HT1080 (cell line): Measurements from ENCODE around the gene TBL1XR1. TPM values are rescaled to one million over a fixed set of nuclear protein-coding genes. Genes with fewer than 3 reads are reported as not detected.
A peak's percentile ranks its signal among the peaks of the same experiment; 100 is the strongest.
"Not testable (repeated sequence)": the region's sequence is repeated elsewhere in the genome, so short reads cannot be mapped to it uniquely, and the experiment has no call there.

ENCODE experiments used
- DNase-seq: peaks from one replicate; pipeline ENCODE4 v3.0.0-alpha.2; 2015; ENCODE audit warnings: low read depth
- total RNA-seq: library from RNA; depleted of rRNA; stranded (reverse); fragments of >200 nt; shearing (Covaris generic); gene quantifications from 2 replicates; pipeline ENCODE4 v1.2.3, GENCODE V29; 2014

The TBL1XR1 gene
- total RNA-seq, 1 experiment from 2014 or later = 158 TPM

DNA sequence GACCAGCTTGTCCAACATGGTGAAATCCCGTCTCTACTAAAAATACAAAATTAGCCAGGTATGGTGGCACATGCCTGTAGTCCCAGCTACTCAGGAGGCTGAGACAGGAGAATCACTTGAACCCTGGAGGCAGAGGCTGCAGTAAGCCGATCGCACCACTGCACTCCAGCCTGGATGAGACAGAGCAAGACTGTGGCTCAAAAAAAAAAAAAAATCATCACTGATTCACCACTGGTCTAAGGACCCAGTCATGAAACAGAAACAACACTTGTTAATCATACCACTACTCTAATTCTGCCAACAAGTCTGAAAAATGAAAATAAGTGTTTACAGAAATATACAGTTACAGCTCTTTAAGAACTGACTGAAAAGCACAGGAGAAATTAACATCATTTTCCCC, 12.7 kb downstream of the TBL1XR1 start:
- DNase-seq = peak; percentile 42

DNA sequence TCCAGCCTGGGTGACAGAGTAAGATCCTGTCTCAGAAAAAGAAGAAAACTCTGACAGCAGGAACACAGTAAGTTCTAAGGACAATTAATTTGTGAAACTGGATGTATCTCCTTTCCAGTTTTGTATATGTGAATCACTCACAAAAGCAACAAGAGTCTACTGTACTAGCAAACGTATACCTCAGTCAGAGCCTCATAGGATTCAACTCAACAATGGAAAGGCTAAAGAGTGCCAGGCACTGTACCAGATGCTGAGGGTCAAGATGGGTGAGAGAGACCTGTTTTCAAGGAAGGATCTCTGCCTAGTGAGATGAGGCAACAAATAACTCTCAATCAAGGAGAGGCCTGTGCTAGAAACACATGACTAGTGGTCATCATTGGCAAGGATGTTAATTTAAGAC, 14.9 kb downstream of the TBL1XR1 start:
- no peak for DNase-seq

DNA sequence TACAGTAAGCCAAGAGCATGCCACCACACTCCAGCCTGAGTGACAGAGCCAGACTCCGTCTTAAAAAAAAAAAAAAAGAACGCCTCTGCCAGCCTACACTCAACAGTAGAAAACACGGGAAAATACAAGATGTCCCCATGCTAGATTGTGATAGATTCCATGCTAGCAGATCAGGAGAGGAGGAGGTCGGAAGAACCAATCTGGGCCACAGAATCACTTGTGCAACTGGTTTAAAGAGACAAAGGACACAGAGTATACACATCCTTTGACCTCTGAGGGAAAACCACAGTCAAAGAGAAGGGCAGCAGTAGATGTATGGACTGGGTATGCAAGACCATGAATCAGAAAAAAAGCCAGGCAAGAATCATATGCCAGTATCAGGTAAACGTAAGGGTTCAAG, 15.9 kb downstream of the TBL1XR1 start:
- no peak for DNase-seq

DNA sequence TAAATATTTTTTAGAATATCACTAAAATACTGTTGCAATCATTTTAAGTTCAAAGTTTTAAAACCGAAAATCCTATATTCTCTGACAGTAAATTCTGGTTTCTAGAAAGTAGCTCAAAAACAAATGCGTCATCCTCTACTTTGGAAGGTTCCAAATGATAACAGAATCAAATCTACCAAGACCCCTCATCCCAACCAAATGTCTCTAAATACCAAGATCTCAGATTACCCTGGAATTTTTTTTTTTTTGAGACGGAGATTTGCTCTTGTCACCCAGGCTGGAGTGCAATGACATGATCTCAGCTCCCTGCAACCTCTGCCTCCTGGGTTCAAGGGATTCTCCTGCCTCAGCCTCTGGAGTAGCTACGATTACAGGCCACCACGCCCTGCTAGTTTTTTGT, 16.8 kb downstream of the TBL1XR1 start:
- DNase-seq = no peak

DNA sequence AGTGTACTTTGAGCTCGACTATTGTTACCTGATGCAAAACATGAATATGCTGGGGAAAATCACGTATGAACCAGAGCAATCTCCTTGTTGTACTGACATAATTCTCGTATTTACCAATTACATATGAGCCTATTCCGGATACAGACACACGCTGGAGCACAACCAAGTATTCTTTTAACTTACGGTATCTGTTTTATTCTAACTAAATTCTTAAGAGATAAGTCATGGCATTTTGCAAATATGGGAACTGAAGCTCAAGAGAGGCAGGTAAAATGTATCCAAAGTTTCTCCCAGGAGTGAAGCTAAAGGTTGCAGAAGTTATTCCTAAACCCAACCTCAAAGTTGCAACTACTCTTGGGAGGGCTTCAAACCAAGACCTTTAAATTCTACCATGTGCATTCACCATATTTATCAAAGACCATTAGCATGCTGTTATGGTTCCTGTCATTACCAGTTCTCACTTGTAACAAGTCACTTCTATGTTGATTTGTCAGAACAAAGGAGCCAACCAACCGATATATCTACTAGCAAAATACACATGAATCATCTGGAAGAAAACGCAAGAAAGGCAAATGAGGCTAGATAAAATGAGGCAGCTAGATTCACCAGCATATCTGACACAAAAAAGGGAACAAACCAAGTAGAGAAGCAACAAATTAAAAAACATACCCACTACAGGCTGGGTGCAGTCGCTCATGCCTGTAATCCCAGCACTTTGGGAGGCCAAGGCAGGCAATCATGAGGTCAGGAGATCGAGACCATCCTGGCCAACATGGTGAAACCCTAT, 17.8 kb downstream of the TBL1XR1 start:
- no peak for DNase-seq

DNA sequence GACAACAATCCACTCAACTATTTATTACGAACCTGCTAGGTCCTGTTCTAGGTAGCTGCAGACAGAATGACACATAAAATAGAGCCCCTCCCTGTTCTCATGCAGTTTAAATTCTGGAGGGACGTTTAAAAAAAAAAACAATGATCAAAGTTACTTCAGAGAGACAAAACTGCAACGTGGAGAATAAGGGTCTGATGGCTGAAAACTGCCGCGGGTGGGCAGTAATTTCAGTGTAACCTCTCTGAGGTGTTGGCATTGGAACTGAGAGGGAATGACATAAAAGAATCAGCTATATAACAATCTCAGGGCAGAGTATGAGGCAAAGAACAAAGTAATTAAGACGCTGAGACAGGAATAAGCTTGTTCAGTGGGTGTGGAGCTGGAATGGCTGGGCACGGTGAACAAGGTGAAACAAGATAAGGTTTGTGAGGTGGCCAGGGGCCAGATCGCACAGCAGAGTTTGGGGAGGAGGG, 19.5 kb downstream of the TBL1XR1 start:
- no peak for DNase-seq

DNA sequence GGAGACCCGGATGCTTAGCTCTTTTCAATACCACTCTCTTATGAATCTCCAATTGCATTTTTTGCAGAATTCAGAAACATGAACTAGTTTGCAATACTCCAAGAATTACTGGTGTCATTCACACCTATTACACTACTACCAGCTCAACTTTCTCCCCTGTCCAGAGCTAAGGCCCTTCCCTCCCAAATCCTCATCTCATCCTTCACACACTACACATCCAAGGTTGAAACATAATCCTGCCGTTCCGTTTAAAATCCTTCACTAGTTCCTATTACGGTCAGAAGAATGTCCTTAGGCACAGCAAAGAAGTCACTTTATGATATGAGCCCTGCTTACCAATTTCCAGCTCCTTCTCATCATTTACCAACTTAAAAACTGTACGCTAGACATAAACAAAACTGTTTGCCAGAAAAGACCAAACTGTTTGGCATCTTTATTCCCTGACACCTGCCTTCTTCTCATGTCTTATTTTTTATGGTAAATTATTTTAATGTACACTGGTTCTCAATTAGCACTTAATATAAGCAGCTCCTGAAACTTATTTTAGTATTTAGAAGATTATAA, 22.6 kb downstream of the TBL1XR1 start:
- no peak for DNase-seq

DNA sequence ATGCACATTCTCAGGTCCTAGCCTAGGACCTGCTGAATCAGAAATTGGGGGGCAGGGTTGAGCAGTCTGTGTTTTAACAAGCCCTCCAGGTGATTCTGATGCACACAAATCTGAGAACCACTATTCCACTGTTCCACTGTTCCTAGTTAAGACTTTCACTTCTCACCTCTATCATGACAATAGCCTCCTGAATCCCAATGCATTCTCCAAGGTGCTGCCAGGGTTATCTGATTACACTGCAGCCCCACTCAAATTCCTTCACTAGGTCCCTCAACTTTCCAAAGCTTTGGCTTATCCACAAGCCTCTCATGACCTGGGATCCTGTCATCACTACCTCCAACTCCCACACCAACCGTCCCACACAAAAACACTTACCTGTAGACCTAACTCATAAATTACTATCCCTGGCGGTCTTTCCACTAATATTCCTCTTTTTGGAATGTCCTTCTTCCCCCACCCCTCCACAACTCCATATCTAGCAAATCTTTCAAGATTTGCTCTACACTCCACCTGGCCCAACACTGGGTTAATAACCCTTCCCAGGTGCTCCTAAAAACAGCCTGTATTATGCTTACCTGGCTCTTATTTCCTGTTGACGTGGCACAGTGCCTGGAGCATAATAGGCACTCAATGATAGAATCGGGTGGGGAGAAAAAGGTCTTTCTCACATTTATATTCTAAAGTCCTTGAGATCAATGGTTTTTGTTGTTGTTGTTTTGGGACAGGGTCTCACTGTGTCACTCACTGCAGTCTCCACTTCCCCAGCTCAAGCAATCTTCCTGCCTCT, 27.2 kb downstream of the TBL1XR1 start:
- no peak for DNase-seq

DNA sequence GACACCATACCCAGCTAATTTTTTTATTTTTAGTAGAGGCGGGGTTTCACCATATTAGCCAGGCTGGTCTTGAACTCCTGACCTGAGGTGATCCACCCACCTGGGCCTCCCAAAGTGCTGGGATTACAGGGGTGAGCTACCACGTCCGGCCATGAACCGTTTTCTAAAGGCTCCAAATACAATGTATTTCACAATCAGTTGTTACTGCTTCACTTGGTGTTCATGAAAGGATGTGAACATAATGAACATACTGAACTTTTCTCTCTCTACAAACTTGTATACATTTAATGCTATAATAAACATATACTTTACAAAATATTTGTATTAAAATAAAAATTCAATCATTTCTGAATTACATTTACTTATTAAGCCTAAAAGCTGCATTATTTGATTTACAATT, 28.9 kb downstream of the TBL1XR1 start:
- no peak for DNase-seq

DNA sequence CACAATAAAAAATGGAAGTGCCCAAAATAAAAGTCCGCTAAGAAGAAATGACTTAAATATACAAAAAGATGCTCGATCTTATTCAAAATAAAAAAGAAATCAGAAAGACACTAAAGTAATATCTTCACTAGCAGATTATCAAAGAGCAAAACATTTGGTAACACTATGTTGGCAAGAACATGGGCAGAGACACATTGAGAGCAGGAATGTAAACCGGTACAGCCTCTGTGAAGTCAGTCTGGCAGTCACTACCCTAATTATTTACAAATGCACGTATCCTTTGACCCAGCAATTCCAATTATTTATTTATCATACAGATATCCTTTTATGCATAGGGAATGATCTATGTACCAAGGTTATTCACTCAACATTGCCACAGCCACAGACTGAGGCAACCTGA, 34.5 kb downstream of the TBL1XR1 start:
- DNase-seq = no peak

DNA sequence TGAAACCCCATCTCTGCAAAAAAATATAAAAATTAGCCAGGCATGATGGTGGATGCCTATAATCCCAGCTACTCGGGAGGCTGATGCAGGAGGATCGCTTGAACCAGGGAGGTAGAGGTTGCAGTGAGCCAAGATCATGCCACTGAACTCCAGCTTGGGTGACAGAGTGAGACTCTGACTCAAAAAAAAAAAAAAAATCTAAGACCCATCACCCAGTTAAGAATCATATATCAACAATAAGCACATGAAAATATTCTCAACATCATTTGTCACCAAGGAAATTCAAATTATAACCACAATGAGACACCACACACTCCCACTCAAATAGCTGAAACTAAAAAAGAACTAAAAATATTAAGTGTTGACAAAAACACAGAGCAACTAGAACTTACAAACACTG, 35.7 kb downstream of the TBL1XR1 start:
- DNase-seq = not testable (repeated sequence)

DNA sequence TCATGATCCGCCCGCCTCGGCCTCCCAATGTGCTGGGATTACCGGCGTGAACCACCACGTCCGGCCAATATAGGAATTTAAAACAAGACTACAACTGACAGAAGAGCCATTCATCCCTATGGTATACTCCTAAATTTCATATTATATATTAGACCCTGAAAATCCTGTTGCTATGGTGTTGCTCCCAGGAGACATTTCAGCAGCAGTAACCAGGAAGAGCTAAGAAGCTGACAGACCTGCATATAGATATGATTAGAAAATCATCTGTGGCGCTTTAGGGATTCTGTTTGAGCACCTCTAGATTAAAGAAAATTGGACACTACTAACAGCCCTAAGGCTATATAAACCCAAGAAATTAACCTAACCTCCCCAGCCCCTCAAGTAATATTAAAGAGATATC, 38.8 kb downstream of the TBL1XR1 start:
- no peak for DNase-seq

DNA sequence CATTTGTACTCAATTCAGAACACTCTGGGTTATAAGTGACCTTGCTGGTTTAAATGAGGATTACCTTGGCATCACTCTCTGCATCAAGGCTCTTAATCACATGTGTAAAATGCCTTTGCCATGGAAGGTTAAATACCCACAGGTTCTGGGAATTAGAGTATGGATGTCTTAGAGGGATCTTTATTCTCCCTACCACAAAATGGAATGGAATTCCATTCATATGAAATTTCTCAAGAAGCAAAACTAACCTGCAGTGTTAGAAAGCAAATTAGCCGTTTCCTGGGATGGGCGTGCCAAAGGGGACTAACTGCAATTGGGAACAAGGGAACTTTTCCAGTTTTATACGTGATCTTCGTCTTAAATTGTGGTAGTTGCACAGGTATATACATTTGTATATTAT, 39.8 kb downstream of the TBL1XR1 start:
- DNase-seq = no peak

DNA sequence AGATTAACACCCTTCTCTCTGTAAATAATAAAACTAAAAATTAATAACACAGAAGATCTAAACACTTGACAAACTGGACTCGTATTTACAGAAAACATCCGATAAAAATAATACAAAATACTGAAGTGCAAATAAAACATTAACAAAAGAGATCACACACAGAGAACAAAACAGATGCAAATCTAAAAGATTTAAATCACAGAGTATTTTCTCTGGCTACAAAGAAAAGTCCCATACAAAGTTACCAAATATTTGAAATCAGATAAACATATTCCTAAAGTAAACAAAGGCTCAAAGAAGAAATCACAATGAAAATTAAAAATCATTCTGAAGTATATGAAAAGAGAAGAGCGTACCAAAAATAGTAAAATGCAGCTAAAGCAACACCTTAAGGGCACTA, 42.5 kb downstream of the TBL1XR1 start:
- DNase-seq = no peak

DNA sequence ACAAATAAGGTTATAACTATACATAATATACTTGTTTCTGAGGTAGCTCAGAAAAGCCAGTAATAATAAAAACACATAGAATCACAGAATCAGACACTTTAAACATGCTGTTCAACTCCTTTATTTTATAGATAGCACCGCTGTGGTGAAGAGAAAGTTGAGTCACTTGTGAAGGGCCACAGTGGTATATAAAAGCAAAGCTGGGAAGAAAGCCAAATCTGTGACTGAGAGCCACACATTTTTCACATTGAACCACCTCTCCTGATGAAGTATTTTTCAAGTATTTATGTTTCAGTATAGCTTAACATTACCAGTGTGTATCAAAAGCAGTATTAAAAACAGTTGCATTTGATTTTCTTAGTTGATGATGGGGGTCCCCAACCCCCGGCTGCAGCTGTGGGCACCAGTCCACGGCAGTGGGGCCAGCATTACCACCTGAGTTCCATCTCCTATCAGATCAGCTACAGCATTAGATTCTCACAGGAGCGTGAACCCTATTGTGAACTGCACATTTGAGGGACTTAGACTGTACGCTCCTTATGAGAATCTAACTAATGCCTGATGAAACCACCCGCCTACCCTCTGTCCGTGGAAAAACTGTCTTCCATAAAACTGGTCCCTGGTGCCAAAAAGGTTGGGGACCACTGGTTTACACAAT, 46.2 kb downstream of the TBL1XR1 start:
- DNase-seq = peak; percentile 90

DNA sequence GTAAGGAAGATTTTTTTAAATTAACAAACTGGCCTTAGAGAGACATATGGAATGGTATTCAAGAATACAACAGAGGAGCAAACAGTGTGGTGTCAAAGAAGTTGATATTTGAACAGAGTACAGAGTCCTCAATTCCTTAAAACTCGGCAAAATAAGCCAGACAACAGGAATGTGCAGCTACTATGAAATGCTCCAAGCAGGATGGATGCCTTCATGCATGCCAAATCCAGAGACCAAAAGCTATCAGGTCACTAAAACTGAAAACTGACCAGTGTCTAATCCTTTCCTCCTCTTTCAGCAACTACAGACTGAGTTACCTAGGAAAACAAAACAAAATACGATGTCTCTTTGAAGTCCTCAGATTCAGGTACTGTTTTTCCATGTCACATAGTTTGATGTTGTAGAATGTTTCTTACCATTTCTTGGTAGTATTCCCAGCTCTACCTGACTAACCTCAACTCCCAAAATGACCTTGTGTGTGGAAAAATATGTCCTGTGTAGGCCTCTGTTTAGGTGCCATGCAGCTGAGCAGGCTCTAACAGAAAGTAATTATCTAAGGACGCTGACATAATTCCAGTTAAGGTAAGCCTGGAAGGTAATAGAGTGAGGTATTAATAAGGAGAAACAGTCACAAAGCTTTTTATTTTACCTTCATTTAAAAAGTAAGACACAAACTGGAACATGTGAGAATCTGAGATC, 46.9 kb downstream of the TBL1XR1 start:
- no peak for DNase-seq

DNA sequence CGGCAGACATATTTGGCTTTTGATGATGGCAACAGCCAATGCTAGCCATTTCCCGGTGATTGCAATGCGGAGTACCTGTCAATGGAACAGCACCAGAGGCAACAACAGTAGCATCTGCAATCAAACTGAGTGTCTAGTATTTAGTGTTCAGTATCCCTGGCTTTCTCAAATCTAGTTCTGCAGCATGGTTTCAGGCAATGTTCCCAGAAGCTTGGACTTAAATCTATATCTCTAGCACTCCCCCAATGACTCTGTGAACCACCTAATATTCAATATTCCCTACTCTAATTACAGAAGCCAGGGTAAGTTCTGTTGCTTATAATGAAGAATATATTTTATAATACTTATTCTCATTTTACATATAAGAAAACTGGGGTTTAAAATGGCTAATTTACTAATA, 48.2 kb downstream of the TBL1XR1 start:
- DNase-seq = no peak

DNA sequence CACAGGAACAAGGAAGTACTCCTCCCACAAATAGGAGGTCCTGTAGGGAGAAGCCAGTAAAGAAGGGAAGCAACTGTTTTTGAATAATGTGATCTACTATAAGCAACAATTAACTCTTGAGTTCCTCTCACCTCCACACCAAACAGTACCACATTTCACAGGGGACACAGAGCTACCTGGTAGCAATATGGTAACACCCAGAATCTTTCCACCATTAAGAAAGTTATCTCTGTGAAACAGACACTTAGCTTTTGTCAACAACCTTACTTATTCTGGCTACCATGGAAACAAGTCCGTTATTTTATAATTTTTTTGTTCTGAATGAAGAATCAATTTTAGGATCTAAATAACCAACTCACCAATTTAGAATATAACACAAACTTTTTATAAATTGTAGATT, 49.5 kb downstream of the TBL1XR1 start:
- DNase-seq = no peak

DNA sequence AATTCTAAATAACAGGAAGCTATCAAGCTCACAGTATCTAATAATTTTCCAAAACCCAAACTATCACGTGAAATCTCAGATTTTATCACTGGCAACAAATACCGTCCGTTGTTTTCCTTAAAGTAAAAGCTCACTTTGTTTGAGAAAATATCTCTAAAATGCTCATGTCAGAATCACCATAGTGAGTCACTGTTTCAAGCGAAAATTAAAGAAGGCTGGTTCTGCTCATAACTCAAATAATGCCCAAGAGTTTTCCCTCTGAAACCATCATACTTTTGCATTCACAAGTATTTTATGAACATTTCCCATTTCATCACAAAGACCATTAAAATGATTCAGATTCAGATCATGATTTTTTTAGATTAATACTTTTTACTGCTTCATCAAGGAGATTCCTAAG, 50.6 kb downstream of the TBL1XR1 start:
- no peak for DNase-seq

DNA sequence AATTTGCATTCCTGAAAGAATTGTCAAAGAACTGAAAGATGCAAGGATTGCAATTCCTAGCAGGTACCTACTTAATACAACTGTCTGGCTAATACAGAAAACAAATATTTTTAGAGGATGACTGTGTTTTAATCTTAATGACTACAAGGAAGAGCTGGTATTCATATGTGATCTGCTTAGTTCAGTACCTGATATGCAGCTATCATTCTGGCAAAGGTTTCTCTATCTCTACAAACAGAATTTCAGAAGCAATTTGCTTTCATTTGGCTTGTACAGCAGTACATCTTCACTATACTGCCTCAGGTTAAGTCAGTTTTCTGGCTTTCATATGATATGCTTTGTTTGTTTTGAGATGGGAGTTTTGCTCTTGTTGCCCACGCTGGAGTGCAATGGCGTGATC, 51.3 kb downstream of the TBL1XR1 start:
- no peak for DNase-seq

DNA sequence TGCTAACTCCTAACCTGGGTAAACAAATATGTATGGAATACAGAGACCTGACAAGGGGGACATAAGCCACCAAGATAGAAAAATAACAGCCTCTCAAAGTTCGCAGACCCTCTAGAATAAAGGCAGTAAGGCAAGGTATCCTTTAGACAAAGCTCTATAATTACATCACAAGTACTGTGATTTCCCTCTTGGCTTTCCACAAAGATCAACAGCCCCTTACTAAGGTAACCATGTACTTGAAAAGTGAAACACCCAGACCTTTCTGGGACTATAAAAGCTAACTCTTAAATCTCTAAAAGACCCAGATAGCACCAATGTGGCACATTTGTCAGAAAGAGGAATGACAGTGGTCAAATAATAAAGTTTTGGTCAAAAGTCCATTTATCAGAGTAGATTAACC, 51.9 kb downstream of the TBL1XR1 start:
- no peak for DNase-seq
